BJ (cell line): ENCODE data around the gene SLC7A9. TPM values are rescaled to one million over a fixed set of nuclear protein-coding genes. Genes with fewer than 3 reads are reported as not detected.

Experiments used
- CTCF ChIA-PET: fragments of 350-600 bp; formaldehyde crosslinking; extraction: SDS; loops from one replicate; lab custom pipeline; 2021; ENCODE audit warnings: antibody characterized with exemption, inconsistent platforms; lab: Yijun Ruan, JAX
- POLR2A ChIA-PET: fragments of 300-600 bp; sonication (Branson Sonifier 250); formaldehyde crosslinking; extraction: SDS; loops from one replicate; lab custom pipeline; 2021; ENCODE audit warnings: antibody characterized with exemption; lab: Charles Lee
- DNase-seq: peaks from one replicate; pipeline ENCODE4 v3.0.0-alpha.2; 2011; ENCODE audit warnings: low read depth
- H3K27me3 ChIP-seq: 2 replicates; pipeline ENCODE4 v1.6.0; 2011; ENCODE audit warnings: low read length; ENCODE audit not compliant: control insufficient read depth, insufficient read depth
- H3K36me3 ChIP-seq: 2 replicates; pipeline ENCODE4 v1.5.1; 2011; ENCODE audit warnings: low read length; ENCODE audit not compliant: control insufficient read depth, insufficient read depth
- H3K4me3 ChIP-seq: 2 replicates; pipeline ENCODE4 v1.5.1; 2011; ENCODE audit warnings: low read depth, mild to moderate bottlenecking, control low read depth, low read length
- CTCF ChIP-seq: IDR thresholded peaks from 2 replicates; pipeline ENCODE4 v1.5.1; 2011; ENCODE audit warnings: low read depth, mild to moderate bottlenecking, control low read depth, inconsistent platforms, low read length, moderate library complexity; ENCODE audit not compliant: insufficient read depth
- polyA minus RNA-seq: library from RNA; depleted of rRNA, polyadenylated mRNA; stranded (reverse); fragments of >200 nt; gene quantifications from 2 replicates; pipeline ENCODE4 v1.2.3, GENCODE V29; 2011; rRNA and poly(A)+ RNA removed
- polyA plus RNA-seq: library from polyadenylated mRNA; depleted of rRNA; stranded (reverse); fragments of >200 nt; gene quantifications from 2 replicates; pipeline ENCODE4 v1.2.3, GENCODE V29; 2011; rRNA removed

Gene SLC7A9
- polyA plus RNA-seq (not detected in 2 replicates), polyA minus RNA-seq (0.21 TPM in 1 of 2 replicates, not detected in the other)

- no peak for TF ChIP-seq CTCF
- no peaks in the 10 kb centered on the region for H3K36me3 ChIP-seq
- ChIA-PET CTCF (no interaction called here), POLR2A (no interaction called here)
- no peak within 1 kb of the TSS for H3K4me3 ChIP-seq
- no peak for DNase-seq
- H3K27me3 ChIP-seq: peaks cover 5% of the 10 kb centered on the region
Observed at GRCh38 chr19:32869369-32869965, at the start of gene SLC7A9. Gene SLC7A9, minus strand, starts transcription at chr19:32869767. Its CDS starts 1,233 bp downstream, at chr19:32868534.

- POLR2A ChIA-PET: no interaction called here
- DNase-seq: no peak
- Histone ChIP-seq H3K36me3 (peaks cover 13% of the 10 kb centered on the region), H3K4me3 (no peak overlapping the region), H3K27me3 (no peaks in the 10 kb centered on the region)
- no peak for TF ChIP-seq CTCF
- CTCF ChIA-PET: no interaction called here
Observed at GRCh38 chr19:32919365-32919764, 49.8 kb upstream of the SLC7A9 start.

GRCh38 chr19:32917616-32917996, 48.0 kb upstream of the SLC7A9 start:
- no peaks in the 10 kb centered on the region for H3K27me3 ChIP-seq
- no peak overlapping the region for H3K4me3 ChIP-seq
- ChIA-PET POLR2A (no interaction called here), CTCF (no interaction called here)
- H3K36me3 ChIP-seq: peaks cover 6% of the 10 kb centered on the region
- DNase-seq: no peak
- TF ChIP-seq CTCF: no peak

GRCh38 chr19:32916969-32917615, 47.5 kb upstream of the SLC7A9 start:
- Histone ChIP-seq H3K4me3 (no peak overlapping the region), H3K27me3 (no peaks in the 10 kb centered on the region), H3K36me3 (peaks cover 5% of the 10 kb centered on the region)
- DNase-seq: no peak
- ChIA-PET POLR2A (no interaction called here), CTCF (no interaction called here)
- no peak for TF ChIP-seq CTCF

- Histone ChIP-seq H3K36me3 (no peaks in the 10 kb centered on the region; the same call in none of the 2 replicates), H3K4me3 (no peak overlapping the region), H3K27me3 (no peaks in the 10 kb centered on the region)
- ChIA-PET POLR2A (no interaction called here), CTCF (no interaction called here)
- no peak for TF ChIP-seq CTCF
- DNase-seq: no peak
Observed at GRCh38 chr19:32914879-32915660, 45.5 kb upstream of the SLC7A9 start.
